Activated CD4-positive, alpha-beta T cell treated with anti-CD3 and anti-CD28 coated beads, Interleukin-2, amount 50 U/mL, for 4 hours (primary cell): ENCODE measurements around the gene RGS11.
A peak's percentile ranks its signal among the peaks of the same experiment; 100 is the strongest.
"Not testable (repeated sequence)": the region's sequence is repeated elsewhere in the genome, so short reads cannot be mapped to it uniquely, and the experiment has no call there.

Source experiments
- DNase-seq, 2 experiments: peaks; one replicate each; pipeline ENCODE4 v3.0.0-alpha.2; 2020

The RGS11 gene

GRCh38 chr16:261031-261691 lies 14.6 kb downstream of the RGS11 start:
- DNase-seq: no peak

DNA sequence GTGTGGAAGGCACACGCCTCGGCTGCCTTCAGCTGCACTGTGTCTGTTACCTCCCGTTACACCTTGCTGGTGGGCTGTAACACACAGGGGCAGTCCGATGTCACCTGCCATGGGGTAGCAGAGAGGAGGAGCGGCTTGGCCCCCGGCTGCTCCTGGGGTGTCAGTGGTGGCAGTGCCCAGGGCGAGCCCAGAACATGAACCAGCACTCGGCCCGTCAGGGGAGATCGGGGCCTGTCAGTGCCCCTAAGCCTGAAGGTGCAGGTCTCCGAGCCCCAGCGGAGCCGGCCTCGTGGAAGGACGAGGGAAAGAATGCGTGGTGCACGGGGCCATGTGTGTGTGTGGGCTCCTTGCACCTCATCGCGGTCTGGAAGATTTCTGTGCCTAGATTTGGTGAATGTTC lies 15.4 kb downstream of the RGS11 start:
- DNase-seq: no peak

DNA sequence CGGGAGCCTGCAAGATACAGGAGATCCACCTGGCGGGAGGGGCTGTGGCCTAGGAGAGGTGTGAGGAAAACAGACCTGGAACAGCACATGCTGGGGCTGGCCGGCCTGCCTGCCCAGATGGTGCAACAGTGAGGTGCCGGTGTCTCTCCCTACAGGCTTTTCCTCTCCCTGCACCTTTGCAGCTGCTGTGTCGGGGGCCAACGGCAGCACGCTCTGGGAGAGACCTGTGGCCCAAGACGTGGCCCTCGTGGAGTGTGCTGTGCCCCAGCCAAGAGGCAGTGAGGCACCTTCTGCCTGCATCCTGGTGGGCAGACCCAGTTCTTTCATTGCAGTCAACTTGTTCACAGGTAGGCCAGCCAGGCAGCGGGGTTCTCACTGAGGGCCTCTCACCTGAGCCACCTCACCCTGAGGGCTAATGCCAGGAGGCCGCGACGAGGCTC lies 15.9 kb downstream of the RGS11 start:
- no peak for DNase-seq

DNA sequence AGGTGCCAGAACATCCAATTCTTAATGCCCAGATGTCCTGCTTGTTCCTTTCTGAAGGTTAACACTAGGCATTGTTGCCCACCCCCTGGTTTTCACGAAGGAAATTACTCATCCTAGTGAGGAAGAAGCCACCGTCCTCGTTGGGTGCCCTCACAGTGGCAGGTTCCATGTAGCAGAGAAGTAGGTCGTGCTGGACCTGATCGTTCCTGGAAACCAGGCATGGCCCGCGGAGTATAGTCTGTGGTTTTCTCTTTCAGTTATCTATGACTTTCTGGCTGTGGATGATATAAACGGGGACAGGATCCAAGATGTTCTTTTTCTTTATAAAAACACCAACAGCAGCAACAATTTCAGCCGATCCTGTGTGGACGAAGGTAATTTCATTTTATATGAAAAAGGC lies 16.5 kb downstream of the RGS11 start:
- DNase-seq: no peak

- not testable (repeated sequence) for DNase-seq
Measured at GRCh38 chr16:258091-258490, 17.7 kb downstream of the RGS11 start.

DNA sequence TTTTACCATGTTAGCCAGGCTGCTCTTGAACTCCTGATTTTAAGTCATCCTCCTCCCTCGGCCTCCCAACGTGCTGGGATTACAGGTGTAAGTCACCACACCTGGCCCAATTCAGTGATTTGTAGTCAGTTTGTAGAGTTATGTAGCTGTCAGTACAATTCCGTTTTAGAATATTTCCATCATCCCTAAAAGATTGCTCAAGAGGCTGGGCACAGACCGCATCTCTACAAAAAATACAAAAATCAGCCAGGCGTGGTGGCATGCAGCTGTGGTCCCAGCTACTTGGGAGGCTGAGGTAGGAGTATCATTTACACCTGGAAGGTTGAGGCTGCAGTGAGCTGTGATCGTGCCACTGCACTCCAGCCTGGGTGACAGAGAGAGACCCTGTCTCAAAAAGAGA lies 20.6 kb downstream of the RGS11 start:
- no peak for DNase-seq

GRCh38 chr16:254461-254860 lies 21.3 kb downstream of the RGS11 start:
- no peak for DNase-seq

GRCh38 chr16:253833-254232 lies 21.9 kb downstream of the RGS11 start:
- no peak for DNase-seq

DNA sequence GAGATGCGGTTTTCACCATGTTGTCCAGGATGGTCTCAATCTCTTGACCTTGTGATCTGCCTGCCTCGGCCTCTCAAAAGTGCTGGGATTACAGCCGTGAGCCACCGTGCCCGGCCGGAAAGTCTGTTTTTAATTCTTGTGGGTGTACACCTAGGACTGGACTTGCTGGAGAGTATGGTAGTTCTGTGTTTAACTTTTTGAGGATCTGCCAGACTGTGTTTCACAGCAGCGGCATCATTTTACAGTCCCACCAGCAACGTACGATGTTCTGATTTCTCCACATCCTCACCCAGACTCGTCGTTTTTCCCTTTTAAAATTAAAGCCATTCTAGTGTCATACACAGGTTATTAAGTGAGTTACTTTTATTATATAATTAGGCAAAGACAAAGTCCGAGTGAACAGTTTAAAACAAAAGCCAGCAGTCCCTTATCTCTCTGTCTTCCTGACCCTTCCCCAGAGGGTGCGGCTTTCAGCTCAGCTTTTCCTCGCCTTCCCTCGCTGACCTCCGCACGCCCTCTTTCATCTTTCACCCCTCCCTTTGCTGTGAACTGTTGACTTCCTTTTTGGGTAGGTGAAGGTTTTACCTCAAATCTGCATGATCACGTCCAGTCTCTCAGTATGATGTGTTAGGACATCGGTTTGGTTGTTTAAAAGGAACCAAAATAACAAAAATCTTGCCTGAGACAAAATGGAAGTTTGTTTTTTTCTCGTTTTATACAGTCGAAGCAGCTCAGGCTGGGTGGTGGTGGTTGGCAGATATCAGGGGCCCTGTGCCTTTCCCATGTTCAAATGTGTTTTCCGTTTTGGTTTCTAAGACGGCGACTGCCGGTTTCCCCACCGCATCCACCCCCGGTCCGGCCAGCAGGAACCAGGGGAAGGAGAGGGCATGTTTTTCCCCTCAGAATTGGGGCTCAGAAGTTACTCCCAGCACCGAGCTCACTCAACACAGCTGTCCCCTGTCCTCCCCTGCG lies 23.1 kb downstream of the RGS11 start:
- no peak for DNase-seq

DNA sequence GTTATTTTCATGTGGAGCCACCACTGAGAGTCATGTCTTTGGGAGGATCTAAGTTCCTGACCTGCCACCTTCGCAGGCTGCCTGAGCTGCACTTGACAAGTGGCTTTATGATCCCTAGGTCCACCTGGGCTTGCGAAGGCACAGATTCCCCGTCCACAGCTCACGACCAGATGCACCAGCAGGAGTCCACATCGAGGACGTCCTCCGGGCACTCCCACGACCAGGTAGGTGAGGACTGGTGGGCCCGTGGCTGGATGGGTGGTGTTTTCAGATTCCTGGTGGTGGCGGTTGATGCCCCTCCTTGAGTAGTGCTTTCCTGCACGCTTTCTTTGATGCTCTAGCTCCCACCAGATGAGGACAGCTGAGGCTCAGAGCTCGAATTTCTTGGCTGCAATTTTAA lies 26.3 kb downstream of the RGS11 start:
- no peak for DNase-seq

DNA sequence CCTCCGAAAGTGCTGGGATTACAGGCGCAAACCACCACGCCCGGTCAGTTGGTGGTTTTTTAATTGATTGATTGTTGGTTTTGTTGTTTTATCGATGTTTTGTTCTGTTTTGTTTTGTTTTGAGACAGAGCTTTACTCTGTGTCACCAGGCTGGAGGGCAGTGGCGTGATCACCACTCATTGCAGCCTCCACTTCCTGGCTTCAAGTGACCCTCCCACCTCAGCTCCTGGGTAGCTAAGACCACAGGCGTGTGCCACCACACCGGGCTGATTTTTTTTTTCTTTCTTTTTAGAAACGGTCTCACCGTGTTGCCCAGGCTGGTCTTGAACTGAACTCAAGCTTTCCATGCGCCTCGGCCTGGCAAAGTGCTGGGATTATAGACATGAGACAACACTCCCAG lies 28.7 kb downstream of the RGS11 start:
- no peak for DNase-seq

DNA sequence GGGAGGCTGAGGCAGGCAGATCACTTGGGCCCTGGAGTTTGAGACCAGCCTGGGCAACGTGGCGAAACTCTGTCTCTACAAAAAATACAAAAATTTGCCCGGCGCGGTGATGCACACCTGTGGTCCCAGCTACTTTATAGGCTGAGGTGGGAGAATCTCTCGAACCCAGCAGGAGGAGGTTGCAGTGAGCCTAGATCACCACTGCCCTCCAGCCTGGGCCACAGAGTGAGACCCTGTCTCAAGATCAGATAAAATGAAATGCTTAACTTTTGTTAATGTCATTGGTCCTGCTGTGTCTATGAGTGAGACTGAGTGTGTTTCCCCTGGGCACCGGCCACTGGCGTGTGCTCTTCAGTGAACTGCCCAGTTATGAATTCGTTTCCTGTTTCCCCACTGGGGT lies 30.6 kb downstream of the RGS11 start:
- DNase-seq: no peak

- no peak for DNase-seq
Measured at GRCh38 chr16:243348-243747, 32.4 kb downstream of the RGS11 start.

DNA sequence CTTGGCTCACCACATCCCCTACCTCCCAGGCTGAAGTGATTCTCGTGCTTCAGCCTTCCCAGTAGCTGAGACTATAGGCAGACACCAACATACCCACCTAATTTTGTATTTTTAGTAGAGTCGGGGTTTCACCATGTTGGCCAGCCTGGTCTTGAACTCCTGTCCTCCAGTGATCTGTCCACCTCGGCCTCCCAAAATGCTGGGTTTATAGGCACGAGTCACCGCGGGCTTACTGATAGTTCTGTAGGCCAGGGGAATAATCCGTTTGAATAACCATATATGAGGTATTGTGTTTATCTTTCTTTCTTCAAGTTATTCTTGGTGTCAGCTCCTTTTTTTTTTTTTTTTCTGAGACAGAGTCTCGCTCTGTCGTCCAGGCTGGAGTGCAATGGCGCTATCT lies 33.5 kb downstream of the RGS11 start:
- no peak for DNase-seq

DNA sequence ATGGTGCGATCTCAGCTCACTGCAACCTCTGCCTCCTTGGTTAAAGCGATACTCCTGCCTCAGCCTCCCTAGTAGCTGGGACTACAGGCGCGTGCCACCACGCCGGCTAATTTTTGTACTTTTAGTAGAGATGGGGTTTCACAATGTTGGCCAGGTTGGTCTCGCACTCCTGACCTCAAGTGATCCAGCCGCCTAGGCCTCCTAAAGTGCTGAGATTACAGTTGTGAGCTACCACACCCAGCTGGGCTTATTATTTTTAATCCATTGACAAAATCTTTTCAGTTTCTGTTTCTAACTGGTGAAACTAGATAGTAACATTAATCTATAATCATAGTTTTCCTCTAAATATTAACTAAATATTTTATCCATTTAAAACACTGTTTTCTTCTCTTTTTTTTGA lies 35.2 kb downstream of the RGS11 start:
- DNase-seq: no peak

- no peak for DNase-seq
Measured at GRCh38 chr16:239948-240277, 35.8 kb downstream of the RGS11 start.

DNA sequence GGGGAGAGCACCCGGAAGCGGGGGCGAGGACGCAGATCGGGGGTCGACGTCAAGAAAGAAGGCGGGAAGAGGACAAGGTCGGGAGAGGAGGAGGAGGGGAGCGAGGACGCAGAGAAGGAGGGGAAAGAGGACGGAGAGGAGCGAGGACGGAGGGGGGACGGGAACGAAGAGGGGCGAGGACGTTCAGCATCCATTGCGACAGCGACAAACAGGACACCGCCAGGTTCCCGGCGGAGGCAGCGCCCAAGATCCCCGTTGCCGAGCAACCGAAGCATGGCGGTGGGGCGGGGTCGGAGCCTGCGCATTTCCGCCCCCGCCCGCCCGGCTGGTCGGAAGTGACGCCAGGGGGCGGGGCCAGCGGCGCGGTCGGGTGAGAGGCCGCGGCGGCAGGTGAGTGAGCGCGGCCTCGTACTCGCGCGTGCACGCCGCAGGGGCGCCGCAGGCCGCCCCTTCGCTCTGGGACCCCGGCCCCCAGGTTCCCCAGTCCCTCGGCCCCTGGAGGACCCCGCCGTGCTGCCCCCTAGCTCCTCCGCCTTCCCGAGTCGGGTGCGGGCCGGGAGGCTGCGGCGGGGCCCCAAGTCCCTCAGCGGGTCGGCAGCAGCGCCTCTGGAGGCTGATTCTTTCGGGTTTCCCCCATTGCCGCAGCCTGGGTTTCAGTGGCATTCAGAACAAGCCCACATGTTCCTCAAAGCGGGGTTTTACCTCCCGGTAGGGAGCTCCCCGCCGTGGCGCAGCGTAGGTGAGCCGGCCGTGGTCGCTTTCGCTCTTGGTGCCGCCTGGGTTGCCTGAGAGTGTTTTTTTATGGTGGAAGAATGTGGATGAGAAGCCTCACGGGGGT lies 41.1 kb downstream of the RGS11 start, which contains the start of gene FAM234A:
TSS of gene FAM234A (plus strand) at position 354 of the 838 bp plus-strand sequence. CDS start 19,593 bp downstream, outside the sequence.
- peak; percentile 90 to 93 for DNase-seq

- no peak for DNase-seq
Measured at GRCh38 chr16:230949-231348, 44.8 kb downstream of the RGS11 start.

GRCh38 chr16:230351-230750 lies 45.4 kb downstream of the RGS11 start:
- not testable (repeated sequence) for DNase-seq

DNA sequence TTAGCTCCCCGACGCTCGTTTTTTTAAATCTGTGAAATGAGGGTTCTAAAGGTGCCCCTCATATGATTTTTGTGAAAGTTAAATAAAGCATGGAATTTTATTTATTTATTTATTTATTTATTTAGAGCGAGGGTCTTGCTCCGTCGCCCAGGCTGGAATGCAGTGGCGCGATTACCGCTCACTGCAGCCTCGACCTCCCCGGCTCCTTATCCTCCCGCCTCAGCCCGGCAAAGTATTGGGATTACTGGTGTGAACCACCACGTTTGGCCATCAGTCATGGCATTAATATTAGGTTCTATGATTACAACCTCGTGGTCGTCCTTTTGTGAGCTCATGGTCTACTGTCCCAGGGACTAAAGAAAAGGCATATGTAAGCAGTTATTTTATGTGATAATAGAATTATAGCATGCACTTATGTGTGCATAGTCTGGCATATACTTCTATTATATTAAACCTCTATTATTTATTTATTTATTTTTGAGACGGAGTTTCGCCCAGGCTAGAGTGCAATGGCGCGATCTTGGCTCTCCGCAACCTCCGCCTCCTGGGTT lies 45.9 kb downstream of the RGS11 start:
- DNase-seq: no peak

DNA sequence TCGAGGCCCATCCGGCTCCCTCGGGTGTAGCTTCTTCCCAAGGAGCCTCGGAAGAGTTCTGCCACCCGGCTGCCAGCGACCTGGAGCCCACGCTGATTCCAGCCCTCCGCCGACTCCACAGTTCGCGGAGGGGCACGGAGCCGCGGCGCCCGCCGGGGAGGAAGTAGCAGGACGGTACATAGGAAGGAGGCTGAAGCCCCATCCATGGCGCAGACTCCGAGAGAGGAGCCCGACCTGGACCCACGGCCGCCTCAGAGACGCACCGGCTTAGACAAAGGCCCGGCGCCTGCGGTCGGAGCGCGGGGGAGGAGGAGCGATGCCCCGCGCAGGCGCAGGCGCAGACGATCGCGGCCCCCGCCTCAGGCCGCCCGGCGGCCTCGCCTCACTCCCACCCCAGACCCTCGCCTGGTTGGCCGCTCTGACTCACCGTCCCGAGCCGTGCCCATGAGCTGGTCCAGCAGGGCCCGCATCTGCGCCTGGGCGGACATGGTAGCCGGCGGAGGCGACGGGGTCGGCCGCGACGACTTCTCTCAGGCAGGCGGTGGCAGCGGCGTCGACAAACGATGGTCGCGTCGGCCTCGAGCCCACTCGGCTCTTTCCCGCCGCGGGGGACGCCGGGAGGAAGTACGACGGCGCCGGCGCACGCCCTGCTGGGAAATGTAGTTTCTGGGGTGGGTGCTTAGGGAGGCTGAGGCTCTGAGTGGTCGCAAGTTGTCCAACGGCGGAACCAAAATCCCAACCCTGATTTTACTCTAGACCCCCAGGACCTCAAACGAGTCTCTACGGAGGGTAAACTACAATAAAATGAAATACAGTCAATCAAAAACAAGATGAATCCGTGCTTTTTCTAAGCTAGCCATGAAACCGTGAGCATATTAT lies 46.7 kb downstream of the RGS11 start, which contains the start of gene LUC7L:
TSS of gene LUC7L (minus strand) at position 598 of the 879 bp plus-strand sequence. CDS start at position 488, 110 bp downstream.
- peak; percentile 77 to 79 for DNase-seq
